Measurements from ENCODE around the gene CHST11. TPM values are rescaled to one million over a fixed set of nuclear protein-coding genes. Genes with fewer than 3 reads are reported as not detected.
"Not testable (repeated sequence)": the region's sequence is repeated elsewhere in the genome, so short reads cannot be mapped to it uniquely, and the experiment has no call there.

Gene CHST11
- total RNA-seq, 1 donor from 2014 or later = 7.7 TPM

GRCh38 chr12:104526320-104526719 is 69.6 kb downstream of the CHST11 start:
- Mint-ChIP-seq H3K9me3 (peaks cover 13% of the 10 kb centered on the region), H3K27me3 (ENCODE audit: insufficient read depth, low read depth) (no peaks in the 10 kb centered on the region), H3K4me3 (no peak overlapping the region), H3K27ac (peak overlapping the region; percentile 4), H3K36me3 (peaks cover 9% of the 10 kb centered on the region), H3K4me1 (peaks cover 33% of the 10 kb centered on the region)
- no peak overlapping the region for H3K4me3 ChIP-seq
- peaks cover 14% of the 10 kb centered on the region for H3K79me2 ChIP-seq (ENCODE audit: low read depth)
- peak overlapping the region; percentile 57 for H3K4me2 ChIP-seq
- peaks cover 12% of the 10 kb centered on the region for H3F3A ChIP-seq (ENCODE audit: low read depth)
- peaks cover 9% of the 10 kb centered on the region for H4K20me1 ChIP-seq (ENCODE audit: low read depth)
- TF ChIP-seq CTCF (IDR thresholded peaks at IDR 0.05) = peak; percentile 16
- no peak for TF ChIP-seq EZH2 (IDR thresholded peaks at IDR 0.05)
- no peaks in the 10 kb centered on the region for H3K36me3 ChIP-seq
- H3K27ac ChIP-seq = peak overlapping the region; percentile 70
- DNase-seq (ENCODE audit: low spot score) = peak; percentile 55
- no peaks in the 10 kb centered on the region for H3K27me3 ChIP-seq
- H3K9ac ChIP-seq = no peak overlapping the region
- no peaks in the 10 kb centered on the region for H3K9me3 ChIP-seq (ENCODE audit: low read depth)
- no peak overlapping the region for H2AFZ ChIP-seq (replicated peaks)
- peaks cover 18% of the 10 kb centered on the region for H3K4me1 ChIP-seq

DNA sequence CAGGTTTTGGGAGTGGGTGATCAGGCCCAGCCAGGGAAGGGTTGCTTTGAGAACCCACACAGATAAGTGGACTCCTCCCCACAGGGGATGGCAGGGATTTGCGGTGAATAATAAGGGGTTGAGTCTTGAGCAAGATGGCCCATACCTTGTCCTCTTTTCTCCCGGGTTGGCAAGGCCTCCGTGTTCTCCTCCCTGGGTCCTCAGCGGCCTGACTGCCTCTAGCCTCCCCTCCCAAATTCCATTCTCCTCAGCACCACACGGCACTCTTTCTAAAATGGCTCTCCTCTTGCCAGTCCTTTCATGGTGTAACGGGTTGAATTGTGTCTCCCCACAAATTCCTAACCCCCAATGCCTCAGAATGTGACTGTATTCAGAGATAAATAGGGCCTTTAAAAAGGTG is 70.0 kb downstream of the CHST11 start:
- Mint-ChIP-seq H3K27ac (peak overlapping the region; percentile 4), H3K9me3 (peaks cover 13% of the 10 kb centered on the region), H3K4me1 (peaks cover 28% of the 10 kb centered on the region), H3K4me3 (no peak overlapping the region), H3K27me3 (ENCODE audit: insufficient read depth, low read depth) (no peaks in the 10 kb centered on the region), H3K36me3 (peaks cover 12% of the 10 kb centered on the region)
- peaks cover 18% of the 10 kb centered on the region for H3K4me1 ChIP-seq
- no peaks in the 10 kb centered on the region for H3K9me3 ChIP-seq (ENCODE audit: low read depth)
- H3K27me3 ChIP-seq = no peaks in the 10 kb centered on the region
- H3K27ac ChIP-seq = peak overlapping the region; percentile 70
- no peaks in the 10 kb centered on the region for H3K36me3 ChIP-seq
- H3K4me2 ChIP-seq = peak overlapping the region; percentile 57
- H3K79me2 ChIP-seq (ENCODE audit: low read depth) = peaks cover 14% of the 10 kb centered on the region
- DNase-seq (ENCODE audit: low spot score) = peak; percentile 22
- H3K4me3 ChIP-seq = no peak overlapping the region
- TF ChIP-seq EZH2phosphoT487 (IDR thresholded peaks at IDR 0.05) = no peak
- no peak for TF ChIP-seq CTCF (IDR thresholded peaks at IDR 0.05)
- H3F3A ChIP-seq (ENCODE audit: low read depth) = peaks cover 12% of the 10 kb centered on the region
- peaks cover 9% of the 10 kb centered on the region for H4K20me1 ChIP-seq (ENCODE audit: low read depth)
- no peak overlapping the region for H2AFZ ChIP-seq (replicated peaks)
- H3K9ac ChIP-seq = no peak overlapping the region

GRCh38 chr12:104527653-104528052 is 70.9 kb downstream of the CHST11 start:
- H3K4me3 ChIP-seq; H3K27me3 ChIP-seq; H3K36me3 ChIP-seq; H3K9ac ChIP-seq; H3K4me3 Mint-ChIP-seq; H3K4me2 ChIP-seq; H3K27me3 Mint-ChIP-seq (ENCODE audit: insufficient read depth, low read depth); DNase-seq (ENCODE audit: low spot score); H3K27ac ChIP-seq; H3K27ac Mint-ChIP-seq; H3K9me3 ChIP-seq (ENCODE audit: low read depth); H4K20me1 ChIP-seq (ENCODE audit: low read depth); H3K79me2 ChIP-seq (ENCODE audit: low read depth); H2AFZ ChIP-seq (replicated peaks): not testable (repeated sequence)
- Mint-ChIP-seq H3K4me1 (peaks cover 28% of the 10 kb centered on the region), H3K36me3 (peaks cover 12% of the 10 kb centered on the region), H3K9me3 (peaks cover 13% of the 10 kb centered on the region)
- Histone ChIP-seq H3K4me1 (peaks cover 18% of the 10 kb centered on the region), H3F3A (ENCODE audit: low read depth) (peaks cover 12% of the 10 kb centered on the region)

DNA sequence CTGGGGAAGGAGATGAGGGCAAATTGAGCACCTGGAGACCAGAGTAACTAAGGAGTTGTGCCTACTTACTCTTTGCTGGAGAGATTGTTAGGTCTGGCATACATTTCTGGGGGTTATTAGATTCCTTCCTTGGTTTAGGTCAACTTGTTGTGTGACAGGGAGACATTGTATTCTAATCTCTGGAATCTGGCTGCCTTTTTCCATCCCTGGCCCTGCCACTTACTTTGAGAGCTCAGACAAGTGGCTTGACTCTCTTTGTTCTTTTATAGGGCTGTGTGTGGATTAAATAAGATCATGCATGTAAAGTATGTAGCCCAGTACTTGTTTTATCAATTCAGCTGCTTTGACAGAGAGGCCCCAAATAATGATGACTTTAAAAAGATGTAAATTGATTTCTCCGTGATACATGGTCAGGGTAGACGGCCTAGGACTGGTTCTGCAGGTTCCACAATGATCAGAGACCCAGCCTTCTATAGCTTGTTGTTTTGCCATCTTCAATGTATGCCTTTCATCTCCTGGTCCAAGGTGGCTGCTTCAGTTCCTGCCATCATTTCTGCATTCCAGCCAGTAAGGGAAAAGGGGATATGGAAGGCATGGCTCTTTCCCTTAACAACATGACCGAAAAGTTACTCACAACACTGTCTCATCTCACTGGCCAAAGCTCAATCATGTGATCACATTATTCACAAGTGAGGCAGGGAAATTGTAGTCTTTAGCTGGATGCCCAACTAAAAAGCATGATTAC is 72.6 kb downstream of the CHST11 start:
- no peak overlapping the region for H3K27ac Mint-ChIP-seq
- Histone ChIP-seq H3K27ac (no peak overlapping the region), H3F3A (ENCODE audit: low read depth) (peaks cover 12% of the 10 kb centered on the region), H3K9me3 (ENCODE audit: low read depth) (no peaks in the 10 kb centered on the region), H3K9ac (no peak overlapping the region), H3K27me3 (no peaks in the 10 kb centered on the region), H3K4me1 (peaks cover 18% of the 10 kb centered on the region), H3K4me2 (no peak overlapping the region), H2AFZ (replicated peaks) (no peak overlapping the region), H3K36me3 (no peaks in the 10 kb centered on the region), H4K20me1 (ENCODE audit: low read depth) (peaks cover 12% of the 10 kb centered on the region), H3K4me3 (no peak overlapping the region), H3K79me2 (ENCODE audit: low read depth) (peaks cover 9% of the 10 kb centered on the region)
- H3K36me3 Mint-ChIP-seq = peaks cover 15% of the 10 kb centered on the region
- H3K4me3 Mint-ChIP-seq = no peak overlapping the region
- H3K9me3 Mint-ChIP-seq = peaks cover 16% of the 10 kb centered on the region
- peaks cover 35% of the 10 kb centered on the region for H3K4me1 Mint-ChIP-seq
- TF ChIP-seq EZH2phosphoT487 (IDR thresholded peaks at IDR 0.05) (no peak), EZH2 (IDR thresholded peaks at IDR 0.05) (no peak), CTCF (IDR thresholded peaks at IDR 0.05) (no peak)
- DNase-seq (ENCODE audit: low spot score) = no peak
- H3K27me3 Mint-ChIP-seq (ENCODE audit: insufficient read depth, low read depth) = peaks cover 2% of the 10 kb centered on the region

Data from neural progenitor cell (in vitro differentiated cells).